NCI-H510A (cell line): ENCODE results near the gene KPNB1.

Experiments used
- DNase-seq: peaks from one replicate; lab custom pipeline; 2025; lab: John Stamatoyannopoulos, UW

KPNB1 gene

DNA sequence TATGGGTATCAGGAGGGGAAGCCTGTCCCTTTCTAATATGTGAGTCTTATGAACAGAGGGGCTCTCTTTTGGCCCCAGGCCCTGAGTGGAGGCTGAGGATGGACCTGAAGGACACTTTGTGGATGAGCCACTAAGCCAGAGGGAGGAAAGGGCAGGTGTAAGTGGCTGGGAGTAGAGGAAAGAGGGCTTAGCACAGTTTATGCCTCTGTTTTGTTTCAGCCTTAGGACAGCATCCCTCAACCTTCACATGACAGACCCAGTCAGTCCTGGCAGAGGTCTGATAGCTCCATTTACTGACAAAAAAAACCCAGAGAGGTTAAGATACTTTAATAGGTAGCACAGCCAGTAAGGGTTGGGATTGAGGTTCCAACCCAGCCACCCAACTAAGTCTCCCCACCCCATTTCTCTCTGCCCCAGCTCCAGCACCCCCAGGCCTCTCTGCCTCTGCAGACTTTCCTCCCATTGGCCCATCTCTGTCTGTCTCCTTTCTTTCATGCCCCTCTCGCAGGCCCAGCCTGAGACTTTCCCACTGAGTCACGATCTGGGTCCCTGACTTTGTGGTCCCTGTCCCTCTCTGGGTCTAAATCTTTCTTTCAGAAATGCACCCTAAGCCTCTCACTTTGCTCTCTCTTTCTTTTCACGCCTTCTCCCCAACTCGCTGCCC, 78.6 kb downstream of the KPNB1 start:
- DNase-seq: no peak

- DNase-seq: no peak
Measured at GRCh38 chr17:47729476-47729875, 79.8 kb downstream of the KPNB1 start.

GRCh38 chr17:47730681-47731080, 81.0 kb downstream of the KPNB1 start:
- no peak for DNase-seq

DNA sequence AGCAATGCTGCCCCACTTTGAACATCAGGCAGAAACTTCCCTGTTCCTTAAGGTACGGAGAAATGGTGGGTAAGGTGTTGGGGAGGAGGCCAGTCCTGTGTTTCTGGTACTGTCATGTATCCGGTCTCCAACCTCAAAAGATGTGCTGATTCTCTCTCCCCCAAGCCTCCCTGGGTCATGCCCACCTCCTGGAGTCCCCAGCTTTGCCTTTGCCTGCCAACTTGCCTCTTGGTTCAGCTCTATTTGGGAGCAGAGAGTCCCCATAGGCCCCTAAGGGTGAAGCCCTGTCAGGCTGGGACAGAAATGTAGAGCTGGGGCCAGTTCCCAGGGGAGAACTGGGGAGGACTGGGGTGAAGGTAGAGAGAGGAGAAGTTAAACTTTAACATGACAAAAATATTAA, 81.7 kb downstream of the KPNB1 start:
- DNase-seq: no peak

DNA sequence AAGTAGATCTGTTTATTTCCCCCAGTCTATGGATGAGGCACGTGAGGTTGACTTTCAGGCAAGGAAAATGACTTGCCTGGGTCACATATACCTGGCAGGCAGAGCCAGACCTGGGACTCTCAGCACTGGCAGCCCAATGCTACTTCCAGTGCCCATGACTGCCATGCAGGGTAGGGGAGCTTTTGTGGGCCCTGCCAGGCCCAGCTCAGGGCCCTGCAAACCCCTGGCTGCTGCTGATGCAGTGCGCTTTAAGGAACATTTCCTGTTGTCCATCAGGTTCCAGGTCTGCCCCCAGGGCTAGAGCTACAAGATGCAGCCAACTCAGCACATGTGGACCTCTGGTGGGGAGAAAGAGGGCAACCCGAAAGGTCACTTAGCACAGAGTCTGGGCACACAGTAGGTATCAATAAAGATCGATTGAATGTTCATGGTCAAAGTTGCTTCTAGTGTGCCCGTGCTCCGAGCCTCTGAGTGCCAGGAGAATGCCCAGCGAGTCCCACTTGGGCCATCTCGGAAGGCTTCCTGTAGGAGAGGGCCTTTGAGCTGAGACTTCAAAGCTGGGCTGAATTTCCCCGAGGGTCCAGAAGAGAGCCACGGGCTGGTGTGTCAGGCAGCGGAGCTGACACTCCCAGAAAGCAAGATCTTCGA, 82.8 kb downstream of the KPNB1 start:
- no peak for DNase-seq

GRCh38 chr17:47733047-47733673, 83.4 kb downstream of the KPNB1 start, which contains the start of gene TBX21:
TBX21 (plus strand) TSS chr17:47733236; CDS start chr17:47733455, 219 bp downstream.
- peak; percentile 58 for DNase-seq

DNA sequence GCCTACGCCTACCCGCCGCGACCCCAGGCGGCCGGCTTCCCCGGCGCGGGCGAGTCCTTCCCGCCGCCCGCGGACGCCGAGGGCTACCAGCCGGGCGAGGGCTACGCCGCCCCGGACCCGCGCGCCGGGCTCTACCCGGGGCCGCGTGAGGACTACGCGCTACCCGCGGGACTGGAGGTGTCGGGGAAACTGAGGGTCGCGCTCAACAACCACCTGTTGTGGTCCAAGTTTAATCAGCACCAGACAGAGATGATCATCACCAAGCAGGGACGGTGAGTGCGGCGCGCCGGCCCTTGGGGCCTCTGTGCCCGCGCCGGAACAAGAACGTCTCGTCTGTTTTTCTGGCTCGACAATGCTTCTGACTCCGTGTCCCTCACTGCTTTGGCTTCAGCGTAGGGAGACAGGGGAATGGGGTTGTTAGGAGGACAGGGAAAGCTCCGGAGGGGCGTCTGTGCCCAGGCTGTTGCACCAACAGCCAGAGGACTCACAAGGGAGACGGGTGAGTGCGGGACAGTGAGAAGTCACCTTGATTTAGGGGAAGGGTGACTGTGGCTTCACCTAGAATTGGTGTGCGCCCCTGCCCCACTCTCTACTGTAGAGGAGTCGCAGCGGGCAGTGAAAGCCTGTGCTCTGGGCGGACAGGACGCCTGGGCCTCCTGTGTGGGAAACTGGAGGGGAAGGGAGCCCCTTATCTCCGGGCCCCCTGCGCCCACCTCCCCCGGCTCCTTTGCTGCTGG, 84.1 kb downstream of the KPNB1 start:
- no peak for DNase-seq

DNA sequence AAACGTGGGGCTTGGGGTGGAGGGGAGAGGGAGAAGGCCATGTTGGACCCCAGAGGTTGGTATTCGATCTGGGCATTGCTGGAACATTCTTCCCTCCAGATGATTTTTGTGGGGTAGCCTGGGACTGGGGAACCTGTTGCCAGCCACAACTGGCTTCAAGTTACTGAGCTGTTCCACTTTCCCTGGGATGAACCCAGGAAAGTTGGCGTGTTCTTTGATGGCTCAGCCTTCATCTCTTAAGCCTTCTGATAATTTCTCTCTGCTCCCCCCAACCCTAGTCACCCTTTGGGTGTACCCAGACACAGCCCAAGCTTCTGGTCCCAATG, 85.4 kb downstream of the KPNB1 start:
- DNase-seq: no peak
